GM13977 (cell line): Measurements from ENCODE around the gene KCNJ10.

ENCODE experiments used
- DNase-seq: peaks from one replicate; pipeline ENCODE4 v3.0.0; 2012; ENCODE audit warnings: low spot score
- CTCF ChIP-seq: IDR thresholded peaks from 2 replicates; pipeline ENCODE4 v1.5.1; 2012; ENCODE audit warnings: mild to moderate bottlenecking, control low read depth; ENCODE audit not compliant: insufficient read depth; ENCODE audit errors: extremely low read depth, missing control alignments
- in situ Hi-C: fragments of 300-500 bp; cut with MboI; formaldehyde crosslinking; loops from one replicate; pipeline ENCODE4 v1.12.0; 2022; ENCODE audit warnings: low sequenced_read_pairs, low pct_unique_long_range_greater_than_20kb, mixed read lengths, inconsistent platforms; ENCODE audit not compliant: unreplicated experiment

KCNJ10 gene

GRCh38 chr1:160018347-160018746 is 51.6 kb downstream of the KCNJ10 start:
- in situ Hi-C loops, result loop anchor here (25.0 kb wide), 1 partner anchor 231 kb away; the partner anchor contains the start of gene DUSP23
- TF ChIP-seq CTCF, result no peak
- no peak for DNase-seq

- no peak for TF ChIP-seq CTCF
- in situ Hi-C loops, result loop anchor here (25.0 kb wide), 1 partner anchor 230 kb away; the partner anchor contains the start of gene DUSP23
Measured at GRCh38 chr1:160017592-160017991, 52.4 kb downstream of the KCNJ10 start.

GRCh38 chr1:160011781-160012180 is 58.2 kb downstream of the KCNJ10 start:
- no peak for TF ChIP-seq CTCF
- in situ Hi-C loops, result loop anchor here (25.0 kb wide), 1 partner anchor 224 kb away; the partner anchor contains the start of gene DUSP23
- no peak for DNase-seq

More at GRCh38 chr1:160017592-160017991, 52.4 kb downstream of the KCNJ10 start:
- no peak for DNase-seq

DNA sequence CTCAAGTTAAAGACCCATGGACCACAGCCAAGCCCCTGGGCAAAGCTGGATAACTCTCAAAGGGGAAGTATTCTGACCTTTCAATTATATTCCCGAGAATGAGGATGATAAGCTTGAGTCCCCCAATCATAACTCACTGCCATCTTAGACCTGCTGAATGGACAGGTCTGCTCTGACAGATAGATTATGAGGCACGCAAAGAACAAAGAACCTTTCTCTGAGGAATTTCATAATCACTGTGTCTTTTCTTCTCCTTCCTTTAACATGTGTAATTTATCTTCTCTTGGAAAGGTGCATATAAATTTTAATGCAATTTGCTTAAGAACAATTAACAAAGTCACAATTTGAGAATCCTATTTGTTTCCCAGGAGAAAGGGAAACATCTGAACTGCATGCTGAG is 60.2 kb downstream of the KCNJ10 start:
- in situ Hi-C loops, result loop anchor here (5.0 to 25.0 kb wide), 2 partner anchors 72 to 222 kb away; partner anchors contain the start of gene DUSP23
- TF ChIP-seq CTCF, result no peak
- DNase-seq, result no peak

DNA sequence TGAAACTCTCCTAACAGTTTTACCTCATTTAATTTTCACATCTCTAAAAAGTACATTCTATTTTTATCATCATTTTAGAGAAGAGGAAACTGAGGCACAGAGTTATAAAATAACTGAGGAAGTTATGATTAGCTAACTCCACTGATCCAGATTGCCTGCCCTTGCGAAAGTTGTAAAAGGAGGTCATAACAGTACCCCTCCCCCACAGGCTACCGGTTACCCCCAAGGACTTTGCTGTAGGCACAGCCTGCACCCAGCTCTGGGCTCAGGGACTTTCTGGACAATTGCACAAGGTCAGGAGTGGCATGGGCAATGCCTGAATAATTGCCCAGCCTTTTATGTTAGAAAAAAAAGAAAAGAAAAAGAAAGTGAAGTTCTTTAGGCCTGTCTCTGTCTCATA is 60.9 kb downstream of the KCNJ10 start:
- in situ Hi-C loops, result loop anchor here (5.0 to 25.0 kb wide), 2 partner anchors 72 to 222 kb away; partner anchors contain the start of gene DUSP23
- no peak for DNase-seq
- TF ChIP-seq CTCF, result no peak

DNA sequence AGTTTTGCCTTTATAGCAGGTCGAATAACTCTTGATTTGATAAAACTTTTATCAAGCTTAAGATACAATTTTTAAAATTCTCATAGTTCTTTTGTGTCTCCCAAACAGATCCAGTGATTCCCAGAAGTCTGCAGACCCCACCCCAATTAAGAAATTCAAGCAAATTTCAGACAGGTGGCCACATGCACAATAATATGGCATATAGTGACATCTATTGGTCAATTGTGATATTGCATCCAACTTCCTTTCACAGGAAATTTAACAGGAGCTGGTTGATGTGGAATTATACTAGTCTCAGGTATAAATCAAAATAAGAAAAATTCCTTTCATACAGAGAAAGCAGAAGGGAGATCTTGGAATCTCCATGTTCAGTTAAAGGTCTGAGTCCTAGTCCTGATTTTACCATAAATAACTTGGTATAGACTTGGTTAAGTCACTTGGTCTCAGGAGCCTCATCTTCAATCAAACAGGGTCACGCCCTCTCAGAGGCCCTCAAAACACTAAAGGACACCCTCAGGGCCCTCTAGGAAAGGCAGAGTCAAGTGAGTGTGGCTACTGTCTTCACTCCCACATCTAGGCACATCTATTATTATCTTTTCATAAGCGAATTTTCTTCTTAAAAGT is 62.3 kb downstream of the KCNJ10 start:
- in situ Hi-C loops, result loop anchor here (5.0 to 25.0 kb wide), 2 partner anchors 70 to 220 kb away; partner anchors contain the start of gene DUSP23
- TF ChIP-seq CTCF, result peak; percentile 70
- DNase-seq, result peak; percentile 17
